GM10847 (cell line): ENCODE measurements around the gene SLC9A2.

Experiments
- POLR2A ChIP-seq: IDR thresholded peaks from 2 replicates; pipeline ENCODE4 v1.6.1; 2011; ENCODE audit not compliant: insufficient read length; ENCODE audit errors: extremely low read depth

SLC9A2 gene

DNA sequence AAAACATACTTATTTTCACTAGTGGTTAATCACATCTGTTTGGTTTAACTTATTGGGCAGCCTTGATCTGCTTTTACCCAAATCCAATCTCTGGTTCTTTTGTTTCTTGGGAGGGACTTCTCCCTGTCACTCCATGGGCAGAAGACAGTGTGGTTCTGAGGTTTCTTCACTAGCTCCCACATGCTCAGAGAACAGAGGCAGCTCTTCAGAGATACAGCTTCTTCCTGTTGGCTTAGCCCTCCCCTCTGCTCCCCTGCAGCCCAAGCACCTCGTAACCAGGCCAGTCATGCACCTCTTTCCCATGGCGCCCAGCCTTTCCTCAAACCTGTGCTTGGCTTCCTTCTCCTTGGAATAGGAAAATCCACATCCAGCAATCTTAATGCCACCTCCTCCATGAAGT is 32.8 kb downstream of the SLC9A2 start:
- TF ChIP-seq POLR2A, result no peak

DNA sequence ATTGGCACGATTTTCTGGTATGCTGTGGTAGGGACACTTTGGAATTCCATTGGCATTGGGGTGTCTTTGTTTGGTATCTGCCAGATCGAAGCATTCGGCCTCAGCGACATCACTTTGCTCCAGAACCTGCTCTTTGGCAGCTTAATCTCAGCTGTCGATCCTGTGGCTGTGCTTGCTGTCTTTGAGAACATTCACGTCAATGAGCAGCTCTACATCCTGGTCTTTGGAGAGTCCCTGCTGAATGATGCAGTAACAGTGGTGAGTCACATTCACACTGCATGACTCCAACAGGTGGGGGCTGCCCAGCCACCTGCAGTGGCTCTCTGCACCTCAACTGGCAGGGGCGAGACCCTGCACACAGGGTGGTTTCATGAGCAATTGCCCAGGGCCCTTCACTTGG is 38.4 kb downstream of the SLC9A2 start:
- TF ChIP-seq POLR2A, result no peak

DNA sequence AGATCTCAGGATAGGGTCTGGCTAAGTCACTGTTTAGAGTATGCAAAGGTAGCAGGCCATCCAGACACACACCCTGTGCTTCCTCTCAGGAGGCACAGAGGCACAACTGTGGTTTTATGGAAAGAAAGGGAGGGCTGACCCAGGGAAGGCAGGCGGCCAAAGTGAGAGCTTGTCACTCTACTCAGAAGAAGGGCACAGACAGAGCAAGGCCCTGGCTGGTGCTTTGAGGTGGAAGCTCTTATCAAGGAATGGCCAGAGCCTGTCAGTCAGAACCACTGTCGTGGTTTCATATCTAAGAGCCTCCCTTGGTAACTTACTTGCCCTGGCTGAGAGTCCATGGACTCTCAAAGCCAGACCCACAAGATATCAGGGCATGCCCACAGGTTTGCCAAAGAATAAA is 40.7 kb downstream of the SLC9A2 start:
- TF ChIP-seq POLR2A, result no peak

DNA sequence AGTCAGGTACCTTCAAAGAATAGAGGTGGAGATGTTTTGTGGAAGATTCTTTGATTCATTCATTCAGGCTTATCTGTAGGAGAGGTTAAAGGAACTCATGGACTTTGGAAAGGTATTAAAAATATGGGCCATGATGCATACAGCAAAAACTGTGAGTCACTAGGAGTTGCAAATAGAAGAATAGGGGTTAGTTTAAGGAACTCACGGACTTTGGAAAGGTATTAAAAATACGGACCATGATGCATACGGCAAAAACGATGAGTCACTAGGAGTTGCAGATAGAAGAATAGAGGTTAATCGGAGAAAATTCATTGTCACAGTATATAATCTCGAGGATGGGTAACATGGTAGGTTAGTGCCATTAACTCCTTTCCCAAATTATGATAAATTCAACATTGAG is 41.2 kb downstream of the SLC9A2 start:
- TF ChIP-seq POLR2A, result no peak

DNA sequence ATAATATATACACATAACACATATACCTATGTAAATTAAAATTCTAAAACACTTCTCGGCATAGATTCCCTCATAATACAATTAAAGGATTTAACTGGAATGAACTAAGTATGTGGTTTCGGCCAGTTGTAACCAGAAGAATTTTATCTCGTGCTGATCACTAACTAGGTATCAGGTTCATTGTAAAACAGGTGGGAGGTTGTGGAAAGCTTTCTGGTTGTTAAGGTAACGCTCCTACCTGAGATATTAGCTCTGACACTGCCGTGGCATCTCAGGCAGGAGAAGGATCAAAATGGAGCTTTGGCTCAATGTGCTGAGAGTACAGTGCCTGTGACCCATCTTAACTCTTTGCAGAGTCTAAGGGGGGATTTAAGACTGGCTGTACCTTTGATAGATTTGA is 42.5 kb downstream of the SLC9A2 start:
- no peak for TF ChIP-seq POLR2A

DNA sequence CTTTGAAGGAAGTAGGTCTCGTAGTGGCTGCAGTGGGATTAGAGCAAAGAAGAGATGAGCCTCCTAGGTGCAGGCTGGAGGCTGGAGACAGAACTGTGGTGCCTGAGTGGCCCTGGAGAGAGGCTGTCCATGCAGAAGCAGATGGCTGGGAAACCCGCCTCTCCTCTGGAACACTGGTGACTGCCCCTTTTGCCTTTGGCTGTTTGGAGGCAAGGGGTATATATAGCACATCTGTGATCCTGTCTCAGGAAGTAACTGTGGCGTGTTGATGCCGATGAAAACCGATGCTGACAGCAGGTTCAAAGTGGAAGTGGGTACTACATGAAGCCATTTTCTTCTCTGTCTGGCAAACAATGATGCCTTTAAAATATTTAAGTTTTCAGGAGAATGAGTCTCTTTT is 43.5 kb downstream of the SLC9A2 start:
- TF ChIP-seq POLR2A, result no peak

DNA sequence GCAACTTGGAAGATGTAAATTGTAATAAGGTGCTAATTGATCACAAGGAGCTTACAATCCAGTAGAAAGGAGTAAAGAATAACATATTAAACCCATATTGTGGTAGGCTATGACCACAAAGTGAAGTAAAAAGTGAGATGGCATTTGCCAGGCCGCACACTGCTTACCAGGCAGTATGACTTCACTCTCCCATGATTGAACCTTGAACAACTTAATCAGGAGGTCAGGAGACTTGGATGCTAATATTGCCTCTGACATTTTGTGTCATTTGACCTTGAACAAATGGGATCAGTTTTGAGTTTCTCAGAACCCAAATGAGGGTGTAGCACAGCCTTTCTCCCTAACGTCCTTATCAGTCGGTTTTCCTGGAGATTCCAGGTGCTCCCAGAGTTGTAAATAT is 44.0 kb downstream of the SLC9A2 start:
- TF ChIP-seq POLR2A, result no peak

DNA sequence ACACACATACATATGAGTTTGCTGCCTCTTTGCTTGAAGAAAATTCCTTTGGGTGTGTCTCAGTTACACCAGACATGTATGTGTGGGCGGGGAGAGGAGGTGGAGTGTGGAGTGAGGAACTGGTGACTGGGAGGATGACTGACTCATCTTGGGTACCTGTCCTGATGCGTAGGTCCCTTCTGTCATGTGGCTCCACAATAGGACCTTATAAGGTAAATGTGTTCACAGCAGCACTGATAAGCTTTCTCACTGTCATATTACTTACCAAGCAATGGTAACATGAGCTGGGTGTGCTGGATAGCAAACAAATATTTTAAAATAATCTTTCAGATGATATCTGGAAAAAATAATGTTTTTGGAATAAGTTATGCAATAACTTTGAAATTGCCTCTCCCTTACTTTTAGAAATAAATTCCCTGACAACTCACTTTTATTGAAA is 45.1 kb downstream of the SLC9A2 start:
- TF ChIP-seq POLR2A, result no peak

DNA sequence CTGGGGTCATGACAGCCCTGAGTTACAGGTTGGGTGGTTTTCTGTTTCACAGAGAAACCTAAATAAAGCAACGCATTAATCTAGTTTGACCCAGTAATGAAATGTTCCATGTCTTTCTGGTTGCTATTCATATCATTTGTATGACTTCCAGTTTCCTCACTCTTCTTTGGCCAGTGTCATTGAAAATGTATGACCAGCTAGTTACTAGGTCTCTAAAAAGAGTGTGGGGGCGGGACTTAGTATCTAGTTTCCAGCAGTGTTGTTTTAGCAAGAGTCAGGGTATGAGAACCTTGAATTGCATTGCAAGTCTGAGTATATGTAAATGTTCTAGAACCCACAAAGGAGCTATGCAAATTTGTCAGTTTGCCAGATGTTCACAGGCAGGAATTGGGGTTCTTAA is 47.7 kb downstream of the SLC9A2 start:
- TF ChIP-seq POLR2A, result no peak

DNA sequence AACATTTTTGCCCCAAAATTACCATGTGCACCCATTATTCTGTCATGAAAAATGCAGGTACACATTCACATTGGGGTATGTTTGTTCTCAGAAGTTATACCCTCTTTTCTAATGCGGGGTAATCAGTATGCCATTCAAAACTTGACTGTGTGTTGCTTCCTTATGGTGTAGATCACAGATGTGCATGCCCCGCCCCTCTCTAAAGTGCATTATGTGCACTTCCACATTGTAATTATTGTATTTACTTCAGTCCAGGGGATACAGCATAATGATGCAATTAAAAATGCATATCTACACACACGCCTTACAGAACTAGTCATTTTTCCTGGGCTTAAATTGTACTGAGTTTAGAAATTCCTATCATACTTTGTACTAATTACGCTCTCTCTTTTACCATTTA is 48.8 kb downstream of the SLC9A2 start:
- no peak for TF ChIP-seq POLR2A

DNA sequence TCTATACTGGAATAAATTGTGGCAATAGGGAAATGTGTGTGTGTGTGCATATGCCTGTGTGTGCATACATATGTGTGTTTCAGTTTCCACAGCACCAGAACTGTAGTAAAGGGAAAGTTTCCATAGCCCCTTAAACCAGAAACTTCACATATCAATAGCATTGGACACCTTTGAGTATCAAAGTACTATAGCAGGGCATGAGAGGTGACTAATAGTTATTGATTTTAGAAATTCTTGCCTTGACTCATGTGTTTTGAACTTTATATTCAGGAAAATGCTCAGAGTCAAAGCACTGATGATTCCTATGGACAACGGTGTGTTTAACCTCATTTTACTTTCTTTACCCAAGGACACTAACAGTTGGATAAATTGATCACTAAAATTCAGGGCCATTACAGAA is 50.0 kb downstream of the SLC9A2 start:
- TF ChIP-seq POLR2A, result no peak

DNA sequence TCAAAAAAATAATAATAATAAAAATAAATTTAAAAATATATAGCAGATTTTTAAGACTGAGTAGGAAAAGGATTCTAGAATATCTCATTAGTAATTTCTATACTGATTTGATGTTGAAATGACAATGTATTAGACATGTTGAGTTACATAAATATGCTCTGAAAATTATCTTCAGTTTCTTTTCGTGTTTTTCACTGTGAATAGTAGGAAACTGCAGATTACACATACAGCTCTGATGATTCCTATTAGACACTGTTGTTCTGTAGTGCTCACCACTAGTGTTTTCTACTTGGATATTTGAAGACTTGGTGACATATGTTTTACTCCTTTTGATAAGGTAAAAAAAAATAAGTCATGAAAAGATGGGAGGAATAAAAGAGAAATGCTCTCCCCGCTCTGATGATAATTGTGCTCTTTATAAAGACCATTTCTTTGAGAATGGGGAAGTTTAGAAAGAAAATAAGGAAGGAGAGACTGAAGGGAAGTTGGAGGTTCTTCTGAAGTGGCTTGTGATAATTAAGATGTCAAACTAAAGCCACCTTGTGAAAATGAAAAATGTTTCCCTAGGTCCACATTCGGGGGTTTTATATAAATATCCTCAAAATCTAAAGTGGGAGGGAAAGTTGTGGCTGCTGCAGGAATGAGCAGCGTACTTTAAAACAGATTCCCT is 52.9 kb downstream of the SLC9A2 start:
- no peak for TF ChIP-seq POLR2A

DNA sequence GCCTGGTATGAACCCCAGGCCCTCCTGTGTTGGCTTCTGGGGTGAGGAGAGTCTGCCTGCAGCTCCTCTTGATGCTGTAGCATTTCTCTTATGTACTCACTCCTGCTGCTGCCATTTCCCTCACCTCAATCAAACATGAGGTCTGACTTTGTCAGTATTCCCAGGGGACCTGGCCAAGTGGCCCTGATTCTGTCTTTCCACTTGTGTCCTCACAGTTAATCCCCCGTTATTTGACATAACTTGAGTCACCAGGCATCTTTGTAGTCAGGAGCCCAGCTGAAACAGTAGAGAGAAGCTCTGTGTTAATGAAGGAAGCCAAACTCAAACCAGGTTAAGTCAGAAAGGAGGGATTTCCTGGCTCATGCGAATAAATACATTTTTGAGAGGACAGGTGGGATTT is 55.0 kb downstream of the SLC9A2 start:
- TF ChIP-seq POLR2A, result no peak

DNA sequence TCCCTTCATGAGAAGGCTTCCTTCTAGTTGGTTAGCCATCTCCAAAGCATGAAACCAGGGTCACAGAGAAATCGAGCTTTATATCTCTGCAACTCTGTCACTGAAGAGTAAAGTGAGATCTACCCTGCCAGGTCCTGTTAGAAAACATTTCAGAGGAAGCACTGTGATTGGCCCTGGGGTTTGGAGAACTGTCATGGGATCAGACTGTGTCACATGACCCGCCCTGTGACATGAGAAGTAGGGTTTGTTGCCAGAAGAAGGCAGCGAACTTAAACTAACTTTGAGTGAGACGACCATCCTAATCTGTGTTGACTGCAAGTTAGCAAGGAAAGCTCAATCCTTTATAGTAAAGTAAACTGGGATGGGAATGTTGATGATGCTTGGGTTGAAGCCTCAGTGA is 55.5 kb downstream of the SLC9A2 start:
- TF ChIP-seq POLR2A, result no peak

DNA sequence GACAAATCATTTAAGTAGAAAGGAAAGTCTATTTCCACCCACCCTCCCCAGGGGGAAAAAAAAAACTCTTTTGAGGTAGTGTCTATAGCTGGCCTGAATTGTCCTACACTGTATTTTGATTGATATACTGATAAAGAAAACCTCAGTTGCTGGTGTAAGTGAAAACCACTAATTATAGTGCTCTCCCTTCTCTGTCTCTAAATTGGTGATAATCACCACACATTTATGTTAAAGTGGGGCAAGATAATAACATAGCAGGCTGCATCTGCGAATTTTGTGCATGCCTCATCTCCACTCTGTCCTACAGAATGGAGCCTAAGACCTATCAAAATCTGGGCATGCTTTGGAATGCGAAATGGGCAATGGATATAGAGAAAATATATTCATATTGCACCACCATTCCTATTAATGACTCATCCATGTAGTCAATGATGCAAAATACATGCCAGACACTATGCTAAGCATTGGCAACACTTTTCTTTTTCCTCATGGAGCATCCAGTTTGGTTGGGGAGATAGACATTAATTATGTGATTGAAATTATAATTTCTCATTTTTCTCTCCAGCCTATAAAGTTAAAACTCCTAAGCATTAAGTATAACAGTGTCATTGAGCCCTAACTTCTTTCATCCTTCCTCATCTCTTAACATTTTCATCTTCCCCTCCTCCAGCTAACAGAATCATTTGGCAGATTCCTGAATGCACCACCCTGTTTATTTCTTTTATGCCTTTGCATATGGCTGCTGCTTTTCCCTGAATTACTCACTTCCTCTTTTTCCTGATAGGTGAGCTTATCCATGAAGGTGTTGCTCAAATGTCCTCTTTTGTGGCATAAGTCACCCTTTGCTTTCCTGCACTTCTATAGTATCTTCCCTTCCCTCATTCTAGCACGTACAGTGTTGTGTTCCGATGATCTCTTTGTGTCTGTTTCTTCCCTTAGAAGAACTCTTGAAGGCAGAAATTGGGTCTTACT is 58.2 kb downstream of the SLC9A2 start:
- TF ChIP-seq POLR2A, result no peak

DNA sequence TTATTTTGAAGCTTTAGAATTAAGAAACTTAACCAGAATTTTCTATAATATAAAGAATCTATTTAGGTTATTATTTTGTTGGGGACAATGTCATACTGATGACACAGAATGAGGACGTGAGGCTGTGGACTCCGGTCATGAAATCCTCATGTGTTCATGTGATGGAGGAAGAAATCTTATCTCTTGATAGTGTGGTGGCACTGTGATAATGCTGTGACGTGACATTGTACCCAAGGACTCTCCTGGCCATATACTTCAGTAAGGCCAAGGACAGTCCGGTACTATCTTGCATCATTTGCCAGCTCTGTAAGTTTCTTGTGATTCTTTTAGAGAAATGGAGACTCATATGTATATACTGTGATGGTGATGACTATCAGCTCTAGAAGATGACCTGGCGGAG is 59.1 kb downstream of the SLC9A2 start:
- no peak for TF ChIP-seq POLR2A
